KBM-7 (cell line): ENCODE measurements around the gene RNF144B.
A peak's percentile ranks its signal among the peaks of the same experiment; 100 is the strongest.

ENCODE experiments used
- DNase-seq: peaks from one replicate; pipeline ENCODE4 v3.0.0-alpha.2; 2015
- in situ Hi-C: fragments of 300-500 bp; cut with MboI; formaldehyde crosslinking; loops from 2 replicates; pipeline ENCODE4 v1.14.3; 2020; ENCODE audit warnings: low sequenced_read_pairs, low pct_unique_long_range_greater_than_20kb, mixed read lengths

RNF144B gene

DNA sequence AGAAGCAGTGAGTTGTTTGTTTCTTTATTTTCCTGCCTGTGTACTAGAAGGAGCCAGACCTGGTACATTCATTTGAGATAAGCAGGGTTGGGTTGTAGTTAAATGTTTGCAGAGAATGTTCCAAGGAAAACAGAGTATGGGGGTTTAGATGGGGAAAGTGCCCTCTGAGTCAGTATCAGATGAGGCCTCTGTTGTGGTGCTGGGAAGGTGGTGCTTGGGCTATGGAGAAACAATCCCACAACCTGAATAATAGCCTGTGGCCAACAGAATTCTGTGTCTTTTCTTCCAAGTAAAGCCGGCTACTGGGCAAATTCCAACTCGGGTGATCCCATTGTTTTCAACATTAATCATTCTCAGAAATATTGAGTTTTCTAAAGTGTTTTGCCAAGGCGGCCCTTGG, 109.3 kb downstream of the RNF144B start:
- in situ Hi-C loops, result no loop called here
- no peak for DNase-seq

DNA sequence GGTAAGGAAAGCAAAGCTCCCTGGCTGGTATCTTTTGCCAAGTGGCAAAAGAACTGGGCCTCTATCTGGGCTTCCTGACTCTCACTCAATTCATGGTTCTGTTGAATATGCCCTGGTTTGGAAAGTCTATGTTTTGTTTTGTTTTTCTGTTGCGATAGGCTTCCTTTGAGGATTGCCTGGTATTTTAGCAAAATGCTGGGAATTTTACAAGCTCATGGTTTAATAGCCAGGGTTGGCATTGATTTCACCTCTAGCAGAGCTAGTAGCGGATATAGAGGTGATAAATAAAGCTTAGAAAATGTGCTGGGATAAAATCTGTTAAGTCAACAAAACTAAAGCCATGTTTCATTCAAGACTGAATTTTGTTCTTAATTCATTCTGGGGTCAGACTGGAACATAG, 109.9 kb downstream of the RNF144B start:
- DNase-seq, result no peak
- in situ Hi-C loops, result no loop called here

DNA sequence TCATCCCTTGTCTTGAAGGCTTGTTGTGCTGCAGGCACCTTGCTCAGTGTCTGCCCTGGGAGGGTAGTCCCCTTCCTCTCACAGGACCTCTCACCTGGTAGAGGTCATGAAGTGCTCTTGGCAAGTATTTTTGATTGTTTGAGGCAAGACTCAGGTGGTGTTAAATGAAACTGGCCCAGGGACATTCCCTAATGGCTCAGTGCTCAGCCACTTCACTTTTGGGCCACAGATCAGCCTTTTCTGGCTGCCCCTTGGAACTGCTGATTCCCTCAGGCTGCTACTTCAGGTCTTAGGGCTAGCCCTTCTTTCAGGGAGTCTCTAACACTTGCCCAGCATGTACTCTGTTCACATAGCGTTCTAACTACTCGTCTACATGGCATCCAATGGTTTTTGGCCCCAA, 111.3 kb downstream of the RNF144B start:
- DNase-seq, result no peak
- in situ Hi-C loops, result no loop called here

DNA sequence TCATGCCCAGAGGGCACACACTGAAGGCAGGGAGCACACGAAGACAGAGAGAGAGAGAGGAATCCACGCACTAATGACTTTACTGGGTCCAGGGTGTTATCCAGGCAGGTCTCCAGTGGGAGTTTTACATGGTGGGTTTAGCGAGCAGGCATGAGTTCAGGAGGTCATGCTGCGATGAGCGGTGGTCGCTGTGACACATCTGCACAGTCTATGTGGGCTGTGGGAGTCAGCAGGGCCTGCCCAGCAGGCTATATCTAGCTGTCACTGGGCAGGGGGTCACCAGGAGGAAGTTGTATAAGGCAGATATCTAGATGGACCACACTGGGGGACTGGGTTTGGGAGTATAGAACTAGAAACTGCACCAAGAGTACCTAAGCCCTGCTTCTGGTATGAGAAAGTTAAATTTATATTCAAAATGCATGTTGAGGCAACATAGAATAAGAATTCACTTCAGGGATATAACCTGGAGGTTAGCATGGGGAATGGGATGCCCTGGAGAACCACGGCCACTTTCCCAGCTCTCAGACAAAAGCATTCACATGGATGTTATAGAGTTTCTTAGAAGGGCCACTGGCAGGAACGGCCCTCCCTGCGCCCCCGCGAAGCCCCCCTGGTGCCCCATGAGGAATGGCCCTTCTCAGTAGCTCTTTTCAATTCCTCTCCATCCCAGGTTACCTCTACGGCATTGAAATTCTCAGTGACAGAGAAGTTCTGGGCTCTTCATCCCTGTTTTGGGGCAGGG, 113.9 kb downstream of the RNF144B start:
- in situ Hi-C loops, result loop anchor here (25.0 kb wide), 1 partner anchor 164 kb away; no protein-coding TSS in a partner anchor
- no peak for DNase-seq

DNA sequence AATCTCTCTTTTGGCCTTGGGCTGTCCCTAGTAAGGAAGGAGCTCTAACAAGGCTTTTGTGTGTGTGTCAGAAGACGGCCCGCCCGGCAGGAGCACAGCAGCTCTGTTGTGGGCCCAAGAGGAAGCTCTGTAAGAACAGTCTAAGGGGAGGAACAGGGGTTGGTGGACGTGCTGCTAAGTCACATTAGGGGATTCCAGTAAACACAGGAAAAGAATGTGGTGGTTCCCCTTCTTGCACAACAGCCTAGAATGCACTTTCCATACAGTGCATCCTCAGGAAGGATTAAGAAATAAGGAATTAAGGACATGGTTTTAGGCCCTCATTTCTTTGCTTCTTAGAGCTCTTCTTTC, 114.5 kb downstream of the RNF144B start:
- DNase-seq, result peak; percentile 32
- in situ Hi-C loops, result loop anchor here (25.0 kb wide), 1 partner anchor 164 kb away; no protein-coding TSS in a partner anchor

DNA sequence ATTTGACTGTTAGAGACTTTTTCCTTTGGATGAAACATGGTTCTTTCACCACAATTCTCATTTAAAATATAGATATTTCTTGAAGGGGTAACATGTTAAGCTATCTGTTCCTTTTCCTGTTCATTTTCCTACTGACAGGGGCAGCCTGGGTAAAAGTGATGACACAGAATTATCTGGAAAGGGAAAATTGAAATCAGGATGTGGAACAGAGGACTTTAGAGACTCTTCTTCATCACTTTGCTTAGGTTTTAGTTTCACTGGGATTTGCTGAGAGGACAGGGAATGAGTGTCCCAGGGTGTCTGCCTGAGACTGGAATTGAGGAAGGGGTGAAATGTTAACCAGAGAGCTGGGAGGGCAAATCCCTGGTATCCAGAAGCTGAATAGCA, 116.0 kb downstream of the RNF144B start:
- no peak for DNase-seq
- in situ Hi-C loops, result loop anchor here (25.0 kb wide), 1 partner anchor 166 kb away; no protein-coding TSS in a partner anchor

DNA sequence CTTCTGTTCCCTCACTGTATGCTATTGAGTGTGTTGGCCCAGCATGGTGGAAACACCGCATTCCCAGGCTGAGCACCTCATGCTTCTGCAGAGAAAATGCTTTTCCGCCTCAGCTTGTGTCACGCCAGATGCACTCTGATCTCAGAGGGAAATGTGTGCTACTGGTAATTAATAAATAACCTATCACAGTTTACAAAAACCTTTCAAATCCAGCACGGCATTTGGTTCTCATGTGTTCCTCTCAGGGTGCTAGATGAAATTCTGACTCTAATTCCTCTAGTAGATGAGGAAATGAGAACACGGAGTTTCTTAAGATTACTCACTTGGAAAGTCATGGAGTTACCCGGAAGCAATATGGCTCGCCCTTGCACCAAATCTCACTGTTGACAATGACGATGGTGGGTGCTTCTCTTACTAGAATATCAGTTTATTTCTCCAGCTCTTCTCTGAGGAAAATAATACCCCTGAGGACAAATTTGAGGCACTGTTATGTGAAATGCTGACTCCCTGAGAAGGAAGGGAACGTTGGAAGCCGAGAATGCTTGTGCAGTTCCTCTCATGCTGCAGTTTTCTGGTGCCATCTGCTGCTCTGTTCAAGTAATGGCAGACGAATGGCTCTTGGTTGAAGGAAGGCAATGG, 116.6 kb downstream of the RNF144B start:
- in situ Hi-C loops, result loop anchor here (25.0 kb wide), 1 partner anchor 166 kb away; no protein-coding TSS in a partner anchor
- peak; percentile 57 for DNase-seq

DNA sequence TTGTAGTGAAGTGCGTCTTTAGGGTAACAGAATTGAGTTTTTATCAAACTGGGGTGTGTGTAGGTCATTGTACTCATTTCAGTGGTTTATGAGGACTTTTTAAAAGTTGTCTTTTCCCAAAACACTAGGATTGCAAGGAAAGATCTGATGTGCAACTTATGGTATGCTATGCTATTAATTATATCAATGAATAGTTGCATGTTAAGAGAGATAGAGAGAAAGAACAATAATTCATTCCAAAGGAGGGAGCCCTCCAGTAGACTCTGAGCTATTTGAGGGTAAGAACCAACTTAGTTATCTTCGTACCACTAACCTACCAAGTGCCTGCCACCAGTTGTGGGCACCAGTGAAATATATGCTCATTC, 117.1 kb downstream of the RNF144B start:
- in situ Hi-C loops, result loop anchor here (25.0 kb wide), 1 partner anchor 167 kb away; no protein-coding TSS in a partner anchor
- no peak for DNase-seq

DNA sequence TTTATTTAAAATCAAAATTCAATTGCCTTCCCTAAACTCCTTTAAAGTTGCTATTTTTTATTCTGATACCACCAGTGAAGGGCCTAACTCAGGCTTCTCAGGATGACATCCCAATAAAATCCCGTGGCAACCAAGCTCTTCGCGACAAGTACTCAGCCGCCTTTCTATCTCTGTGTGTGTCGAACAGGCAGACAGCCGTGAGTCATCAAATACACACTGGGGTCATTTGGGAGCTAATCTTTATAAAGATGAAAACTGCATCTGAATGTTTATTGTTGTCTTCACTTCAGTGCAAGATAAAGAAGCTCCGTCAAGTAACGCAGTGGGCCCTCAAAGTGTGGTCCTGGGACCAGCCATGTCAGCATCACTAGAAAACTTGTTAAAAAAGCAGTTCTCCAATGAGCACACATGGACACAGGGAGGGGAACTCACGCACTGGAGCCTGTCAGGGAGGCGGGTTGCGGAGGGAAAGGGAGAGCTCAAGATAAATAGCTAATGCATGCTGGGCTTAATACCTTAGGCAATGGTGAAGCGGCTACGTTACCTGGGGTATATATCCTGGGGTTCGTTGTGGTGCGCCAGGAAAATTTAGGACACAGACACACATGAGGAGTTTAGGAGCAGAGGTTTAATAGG, 119.3 kb downstream of the RNF144B start:
- in situ Hi-C loops, result loop anchor here (25.0 kb wide), 1 partner anchor 169 kb away; no protein-coding TSS in a partner anchor
- DNase-seq, result no peak

DNA sequence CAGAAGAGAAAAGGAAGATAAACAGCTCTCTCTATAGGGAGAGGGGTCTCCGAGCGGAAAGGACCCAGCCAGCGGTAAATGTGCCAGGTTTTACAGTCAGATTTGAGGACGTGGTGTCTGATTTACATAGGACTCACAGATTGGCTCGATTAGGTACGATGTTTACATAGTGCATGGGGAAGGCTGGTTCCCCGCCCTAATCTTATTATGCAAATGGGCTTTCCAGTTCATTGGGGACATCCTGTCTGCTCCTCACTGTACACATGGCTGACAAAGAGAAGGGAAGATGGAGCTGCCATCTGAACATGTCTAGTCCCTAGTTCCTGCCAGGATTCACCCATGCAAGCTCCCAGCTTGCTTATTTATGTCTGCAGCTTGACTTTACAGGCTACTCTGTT, 119.9 kb downstream of the RNF144B start:
- in situ Hi-C loops, result loop anchor here (25.0 kb wide), 1 partner anchor 170 kb away; no protein-coding TSS in a partner anchor
- DNase-seq, result no peak

DNA sequence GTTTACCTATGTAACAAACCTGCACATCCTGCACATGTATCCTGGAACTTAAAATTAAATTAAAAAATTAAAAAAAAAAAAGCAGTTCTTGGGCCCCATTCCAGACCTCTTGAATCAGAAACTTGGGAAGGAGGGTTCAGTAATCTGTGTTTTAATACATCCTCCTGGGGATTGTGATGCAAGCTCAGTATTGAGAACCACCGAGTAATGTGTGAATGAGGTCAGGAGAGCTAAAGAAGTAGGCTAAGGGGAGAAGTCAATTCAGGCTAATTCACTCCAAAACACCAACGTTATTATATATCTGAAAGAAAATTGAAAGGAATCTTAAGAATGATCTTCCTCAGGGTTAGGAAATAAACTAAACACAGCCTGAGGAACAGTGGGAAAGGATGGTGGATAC, 120.4 kb downstream of the RNF144B start:
- in situ Hi-C loops, result loop anchor here (25.0 kb wide), 1 partner anchor 170 kb away; no protein-coding TSS in a partner anchor
- DNase-seq, result no peak

DNA sequence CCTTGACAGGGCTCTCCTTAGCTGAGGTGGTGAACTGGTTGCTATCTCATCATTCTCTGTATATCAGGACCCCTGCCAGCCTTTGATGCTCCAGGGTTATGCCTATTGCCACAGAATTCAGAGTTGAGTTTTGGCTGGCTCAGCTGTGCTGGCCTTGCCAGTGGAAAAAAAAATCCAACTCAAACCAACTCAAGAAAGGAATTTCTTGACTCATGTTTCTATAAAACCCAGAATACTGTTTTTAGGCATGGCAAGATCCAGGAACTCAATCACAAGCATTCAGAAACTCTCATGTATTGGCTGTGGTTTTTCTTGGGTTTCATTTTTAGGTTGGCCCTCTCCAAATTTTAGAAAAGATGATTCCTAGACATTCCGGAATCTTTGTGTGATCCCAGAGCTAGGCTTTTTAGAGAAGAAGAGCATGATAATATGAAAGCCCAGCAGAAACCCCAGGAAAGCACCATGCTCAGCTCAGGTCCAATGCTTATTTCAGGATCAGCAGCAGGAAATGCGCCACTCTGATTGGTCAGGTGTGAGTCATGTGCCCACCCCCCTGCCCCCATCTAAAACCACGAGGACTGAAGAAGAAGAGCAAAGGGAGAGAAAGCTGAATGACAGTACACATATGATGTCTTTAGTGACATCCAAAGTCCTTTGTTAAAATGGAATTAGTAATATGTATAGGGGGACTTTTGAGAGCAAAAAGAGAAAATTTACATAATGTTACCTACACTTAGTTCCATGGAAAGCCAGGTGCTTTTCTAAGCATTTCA, 122.9 kb downstream of the RNF144B start:
- no peak for DNase-seq
- in situ Hi-C loops, result loop anchor here (25.0 kb wide), 1 partner anchor 173 kb away; no protein-coding TSS in a partner anchor

DNA sequence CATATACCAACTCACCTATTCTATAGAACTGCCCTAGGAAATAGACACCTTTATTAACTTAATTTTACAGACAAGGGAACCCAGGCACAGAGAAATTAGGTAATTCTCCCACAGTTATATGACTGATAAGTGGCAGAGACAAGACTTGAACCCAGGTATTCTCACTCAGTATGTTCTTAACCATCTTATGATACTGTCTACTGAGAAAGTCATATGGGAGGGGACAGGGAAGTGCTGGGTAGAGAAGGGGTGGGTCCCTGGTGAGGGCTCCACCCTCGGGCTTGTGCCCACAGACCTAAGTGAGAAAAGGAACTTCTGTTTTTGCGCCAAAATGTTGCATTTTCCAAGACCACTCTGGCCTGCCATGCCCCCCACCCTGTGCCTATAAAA, 123.5 kb downstream of the RNF144B start:
- DNase-seq, result no peak
- in situ Hi-C loops, result loop anchor here (25.0 kb wide), 1 partner anchor 173 kb away; no protein-coding TSS in a partner anchor

DNA sequence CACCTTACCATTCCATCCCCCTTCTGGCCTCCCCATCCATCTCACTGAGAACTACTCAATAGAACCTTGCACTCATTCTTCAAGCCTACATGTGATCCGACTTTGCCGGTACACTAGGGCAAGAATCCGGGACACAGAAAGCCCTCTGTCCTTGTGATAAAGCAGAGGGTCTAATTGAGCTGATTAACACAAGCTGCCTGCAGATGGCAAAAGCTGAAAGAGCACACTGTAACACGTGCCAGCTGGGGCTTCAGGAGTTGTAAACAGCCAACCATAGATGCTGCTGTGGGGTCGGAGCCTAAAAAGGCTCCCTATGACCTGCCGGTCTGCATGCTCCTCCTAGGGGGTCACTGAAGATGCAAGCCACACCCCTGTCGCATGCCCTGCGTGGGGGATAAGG, 124.1 kb downstream of the RNF144B start:
- in situ Hi-C loops, result loop anchor here (25.0 kb wide), 1 partner anchor 174 kb away; no protein-coding TSS in a partner anchor

DNA sequence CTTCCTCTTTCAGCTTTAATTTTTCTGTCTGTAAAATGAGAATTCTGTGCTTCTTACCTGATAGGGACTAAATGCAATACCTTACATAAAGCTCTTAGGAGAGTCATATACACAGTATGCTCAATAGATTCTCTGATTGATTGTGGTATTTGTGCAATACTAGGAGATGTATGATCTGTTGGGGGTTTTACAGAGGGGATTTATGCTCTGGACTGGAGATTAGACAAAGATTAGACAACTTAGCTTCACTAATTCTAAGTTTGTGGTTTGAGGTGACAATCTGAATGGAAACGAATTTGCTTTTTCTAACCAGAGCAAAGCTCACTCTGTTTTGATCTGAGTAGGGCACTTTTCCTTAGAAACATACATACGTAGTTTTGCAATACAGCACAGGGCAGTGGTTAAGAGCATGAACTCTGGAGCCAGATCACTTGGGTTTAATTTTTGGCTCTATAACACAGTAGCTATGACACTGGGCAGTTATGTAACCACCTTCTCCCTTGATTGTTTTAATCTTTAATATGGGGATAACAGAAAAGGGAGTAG, 126.2 kb downstream of the RNF144B start:
- no peak for DNase-seq
- in situ Hi-C loops, result loop anchor here (25.0 kb wide), 1 partner anchor 176 kb away; no protein-coding TSS in a partner anchor

More for the DNA sequence above, 124.1 kb downstream of the RNF144B start:
- DNase-seq, result no peak

DNA sequence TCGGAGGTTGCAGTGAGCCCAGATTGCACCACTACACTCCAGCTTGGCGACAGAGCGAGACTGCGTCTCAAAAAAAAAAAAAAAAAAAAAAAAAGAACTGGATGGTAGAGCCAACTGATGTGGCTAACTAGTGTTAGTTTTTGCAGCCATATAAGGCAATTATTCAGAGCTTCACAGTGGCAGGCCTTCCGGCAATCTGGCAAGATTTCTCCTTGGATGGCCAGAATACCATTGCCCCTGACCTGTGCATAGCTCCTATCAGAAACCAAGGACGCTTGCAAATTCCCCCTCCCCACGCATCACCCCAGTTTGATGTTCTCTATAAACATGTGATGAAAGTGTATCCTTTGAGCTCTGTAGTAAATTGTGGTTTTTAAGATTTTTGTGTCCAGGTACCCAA, 127.0 kb downstream of the RNF144B start:
- in situ Hi-C loops, result loop anchor here (25.0 kb wide), 1 partner anchor 177 kb away; no protein-coding TSS in a partner anchor
- DNase-seq, result no peak

DNA sequence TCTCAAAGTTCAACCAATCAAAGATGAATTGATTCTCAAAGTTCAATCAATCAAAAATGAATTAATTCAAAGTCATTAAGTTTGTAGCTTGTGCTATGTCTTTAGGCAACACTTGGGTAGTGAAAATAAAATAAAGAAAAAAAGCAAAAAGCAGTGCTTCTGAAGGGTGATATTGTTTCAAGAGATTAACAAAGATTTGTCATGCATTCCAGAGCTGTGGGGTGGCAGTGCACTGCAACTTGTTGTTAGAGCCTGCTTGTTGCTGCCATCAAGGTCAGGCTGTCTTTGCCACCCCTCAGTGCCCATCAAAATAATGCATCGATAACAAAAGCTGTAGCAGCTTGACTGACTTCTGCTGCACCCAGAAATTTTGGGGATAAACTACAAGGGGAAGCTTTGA, 128.6 kb downstream of the RNF144B start:
- DNase-seq, result no peak
- in situ Hi-C loops, result loop anchor here (25.0 kb wide), 1 partner anchor 178 kb away; no protein-coding TSS in a partner anchor
